ENCODE results near the gene BSG. TPM values are rescaled to one million over a fixed set of nuclear protein-coding genes. Genes with fewer than 3 reads are reported as not detected.
"Not testable (repeated sequence)": the region's sequence is repeated elsewhere in the genome, so short reads cannot be mapped to it uniquely, and the experiment has no call there.

BSG gene
- total and polyA plus RNA-seq, 12 donors: 829 to 5,252 (median 1,705) TPM

- peaks cover 0 to 8% (median 0%) of the 10 kb centered on the region in 7 donors for H3K27me3 ChIP-seq
- H3K9me3 ChIP-seq: no peaks in the 10 kb centered on the region
- H3K4me3 ChIP-seq: no peak overlapping the region
- no peak overlapping the region for H3K27ac ChIP-seq
- peaks cover 0 to 73% (median 54%) of the 10 kb centered on the region in 9 donors for H3K36me3 ChIP-seq
- intact Hi-C loops (cut with DNase I): no loop called here
- ATAC-seq (peak in 1 of 8 donors; percentile 20), DNase-seq (no peak)
- no peak for TF ChIP-seq CTCF (IDR thresholded peaks at IDR 0.05)
- WGBS, 2 donors: 96 to 97% methylated on average over 46 to 47 of the region's 47 CpGs
- H3K4me1 ChIP-seq: peaks cover 0 to 3% (median 0%) of the 10 kb centered on the region in 9 donors
Observed at GRCh38 chr19:619286-620002, 47.0 kb downstream of the BSG start.

- intact Hi-C loops (cut with DNase I): no loop called here
- WGBS, 2 donors: 94 to 95% methylated on average over 44 to 51 of the region's 51 CpGs
- no peak overlapping the region for H3K4me3 ChIP-seq
- no peak overlapping the region for H3K27ac ChIP-seq
- peaks cover 0 to 8% (median 0%) of the 10 kb centered on the region in 7 donors for H3K27me3 ChIP-seq
- no peak for DNase-seq
- H3K4me1 ChIP-seq: peaks cover 0 to 3% (median 0%) of the 10 kb centered on the region in 9 donors
- H3K9me3 ChIP-seq: no peaks in the 10 kb centered on the region
- no peak for ATAC-seq
- peaks cover 0 to 82% (median 57%) of the 10 kb centered on the region in 9 donors for H3K36me3 ChIP-seq
- no peak for TF ChIP-seq CTCF (IDR thresholded peaks at IDR 0.05)
Observed at GRCh38 chr19:620166-620862, 47.9 kb downstream of the BSG start.

GRCh38 chr19:621191-621590 is 48.8 kb downstream of the BSG start:
- H3K27me3 ChIP-seq; H3K4me1 ChIP-seq; H3K4me3 ChIP-seq; DNase-seq; intact Hi-C loops (cut with DNase I); H3K27ac ChIP-seq; H3K9me3 ChIP-seq; ATAC-seq: not testable (repeated sequence)
- WGBS, 2 donors: 97% methylated on average over 48 of the region's 48 CpGs
- peaks cover 0 to 90% (median 57%) of the 10 kb centered on the region in 9 donors for H3K36me3 ChIP-seq

GRCh38 chr19:621819-622218 is 49.4 kb downstream of the BSG start:
- Histone ChIP-seq H3K4me1 (no peaks in the 10 kb centered on the region), H3K4me3 (no peak overlapping the region), H3K27me3 (peaks cover 0 to 4% (median 0%) of the 10 kb centered on the region in 7 donors), H3K36me3 (peaks cover 0 to 91% (median 57%) of the 10 kb centered on the region in 9 donors), H3K27ac (no peak overlapping the region), H3K9me3 (no peaks in the 10 kb centered on the region)
- DNase-seq (no peak), ATAC-seq (no peak)
- 89 to 93% methylated on average over 23 to 24 of the region's 24 CpGs for WGBS, 2 donors
- no peak for TF ChIP-seq CTCF (IDR thresholded peaks at IDR 0.05)
- intact Hi-C loops (cut with DNase I): no loop called here

All from heart right ventricle (tissue), 16 donors.